Astrocyte (in vitro differentiated cells and primary cell): ENCODE results near the gene KCNG2. TPM values are rescaled to one million over a fixed set of nuclear protein-coding genes. Genes with fewer than 3 reads are reported as not detected.

ENCODE experiments used
- DNase-seq: peaks from one replicate; pipeline ENCODE4 v3.0.0-alpha.2; 2010; ENCODE audit warnings: low read depth
- FAIRE-seq: peaks from 2 replicates; lab custom pipeline; 2011; peaks lifted over from hg19 to GRCh38; lab: Jason Lieb, UNC
- H2AFZ ChIP-seq: 2 replicates; pipeline ENCODE4 v1.6.0; 2012; ENCODE audit warnings: low read depth, low read length, inconsistent platforms
- H3K27ac ChIP-seq: 2 replicates; pipeline ENCODE4 v1.5.1; 2011; ENCODE audit warnings: low read depth, low read length, inconsistent platforms
- H3K27me3 ChIP-seq: 2 replicates; pipeline ENCODE4 v1.6.0; 2011; ENCODE audit warnings: low read length, inconsistent platforms; ENCODE audit not compliant: insufficient read depth
- H3K36me3 ChIP-seq: 2 replicates; pipeline ENCODE4 v1.5.1; 2011; ENCODE audit warnings: low read length, inconsistent platforms; ENCODE audit not compliant: insufficient read depth
- H3K4me1 ChIP-seq: 2 replicates; pipeline ENCODE4 v1.5.1; 2011; ENCODE audit warnings: low read length, inconsistent platforms; ENCODE audit not compliant: insufficient read depth
- H3K4me2 ChIP-seq: 2 replicates; pipeline ENCODE4 v1.6.0; 2012; ENCODE audit warnings: low read length, inconsistent platforms
- H3K4me3 ChIP-seq: 2 replicates; pipeline ENCODE4 v1.5.1; 2011; ENCODE audit warnings: low read depth, mild to moderate bottlenecking, low read length, inconsistent platforms; ENCODE audit not compliant: insufficient read depth
- H3K79me2 ChIP-seq: 2 replicates; pipeline ENCODE4 v1.6.0; 2012; ENCODE audit warnings: mild to moderate bottlenecking, low read length, inconsistent platforms; ENCODE audit not compliant: insufficient read depth
- H3K9ac ChIP-seq: 2 replicates; pipeline ENCODE4 v1.6.0; 2012; ENCODE audit warnings: mild to moderate bottlenecking, low read length, inconsistent platforms
- H3K9me3 ChIP-seq: 2 replicates; pipeline ENCODE4 v1.5.1; 2012; ENCODE audit warnings: low read depth, mild to moderate bottlenecking, low read length, inconsistent platforms; ENCODE audit not compliant: insufficient read depth
- H4K20me1 ChIP-seq: 2 replicates; pipeline ENCODE4 v1.6.0; 2012; ENCODE audit warnings: low read length, inconsistent platforms; ENCODE audit not compliant: insufficient read depth
- H3K27ac Mint-ChIP-seq: one replicate; pipeline ENCODE4 v1.8.0; 2021; ENCODE audit warnings: mild to moderate bottlenecking, mixed read lengths; ENCODE audit not compliant: unreplicated experiment
- H3K27me3 Mint-ChIP-seq: one replicate; pipeline ENCODE4 v1.8.0; 2021; ENCODE audit warnings: low read depth, mixed read lengths; ENCODE audit not compliant: unreplicated experiment
- H3K36me3 Mint-ChIP-seq: one replicate; pipeline ENCODE4 v1.8.0; 2021; ENCODE audit warnings: low read depth, mixed read lengths; ENCODE audit not compliant: unreplicated experiment
- H3K4me1 Mint-ChIP-seq: one replicate; pipeline ENCODE4 v1.8.0; 2021; ENCODE audit warnings: low read depth, mixed read lengths; ENCODE audit not compliant: unreplicated experiment
- H3K4me3 Mint-ChIP-seq: one replicate; pipeline ENCODE4 v1.8.0; 2021; ENCODE audit warnings: mild to moderate bottlenecking, moderate library complexity, mixed read lengths; ENCODE audit not compliant: unreplicated experiment
- H3K9me3 Mint-ChIP-seq: one replicate; pipeline ENCODE4 v1.8.0; 2021; ENCODE audit warnings: mild to moderate bottlenecking, mixed read lengths; ENCODE audit not compliant: unreplicated experiment
- CTCF ChIP-seq: IDR thresholded peaks from 2 replicates; pipeline ENCODE4 v1.5.1; 2011; ENCODE audit warnings: low read depth, mild to moderate bottlenecking, inconsistent platforms, low read length, moderate library complexity; ENCODE audit not compliant: insufficient read depth
- EZH2 ChIP-seq: IDR thresholded peaks from 2 replicates; pipeline ENCODE4 v1.6.1; 2012; ENCODE audit warnings: mild to moderate bottlenecking, low read length, inconsistent platforms; ENCODE audit not compliant: insufficient read depth
- total RNA-seq: library from RNA; stranded (reverse); gene quantifications from 2 replicates; pipeline ENCODE4 v1.2.1, GENCODE V29; 2021

The KCNG2 gene
- total RNA-seq, 1 donor from 2014 or later, result 0.16 TPM

- Histone ChIP-seq H3K4me2 (no peak overlapping the region), H3K9ac (no peak overlapping the region), H3K79me2 (peaks cover 3% of the 10 kb centered on the region), H3K4me3 (no peak overlapping the region), H2AFZ (no peak overlapping the region), H3K27me3 (no peaks in the 10 kb centered on the region), H3K9me3 (no peaks in the 10 kb centered on the region), H4K20me1 (peaks cover 47% of the 10 kb centered on the region), H3K27ac (no peak overlapping the region), H3K36me3 (no peaks in the 10 kb centered on the region), H3K4me1 (no peaks in the 10 kb centered on the region)
- Mint-ChIP-seq H3K9me3 (no peaks in the 10 kb centered on the region), H3K4me3 (no peak overlapping the region), H3K4me1 (no peaks in the 10 kb centered on the region), H3K36me3 (peaks cover 27% of the 10 kb centered on the region), H3K27ac (no peak overlapping the region), H3K27me3 (no peaks in the 10 kb centered on the region)
- no peak for DNase-seq
- no peak for FAIRE-seq
- TF ChIP-seq EZH2, result no peak
- TF ChIP-seq CTCF, result no peak
These were observed 124.5 kb downstream of the KCNG2 start for GRCh38 chr18:79921984-79922965.

- Histone ChIP-seq H3K9ac (no peak overlapping the region), H3K79me2 (peaks cover 9% of the 10 kb centered on the region), H4K20me1 (peaks cover 49% of the 10 kb centered on the region), H3K27ac (no peak overlapping the region), H3K4me1 (no peaks in the 10 kb centered on the region), H3K4me3 (no peak overlapping the region), H3K36me3 (no peaks in the 10 kb centered on the region), H3K27me3 (no peaks in the 10 kb centered on the region), H3K9me3 (no peaks in the 10 kb centered on the region), H3K4me2 (no peak overlapping the region), H2AFZ (no peak overlapping the region)
- H3K36me3 Mint-ChIP-seq, result peaks cover 31% of the 10 kb centered on the region
- no peaks in the 10 kb centered on the region for H3K9me3 Mint-ChIP-seq
- H3K27ac Mint-ChIP-seq, result no peak overlapping the region
- TF ChIP-seq EZH2, result no peak
- no peak for TF ChIP-seq CTCF
- no peaks in the 10 kb centered on the region for H3K4me1 Mint-ChIP-seq
- no peak overlapping the region for H3K4me3 Mint-ChIP-seq
- no peak for FAIRE-seq
- DNase-seq, result no peak
- no peaks in the 10 kb centered on the region for H3K27me3 Mint-ChIP-seq
These were observed 125.3 kb downstream of the KCNG2 start for GRCh38 chr18:79922971-79923411.
